ENCODE results near the gene MINDY3. TPM values are rescaled to one million over a fixed set of nuclear protein-coding genes. Genes with fewer than 3 reads are reported as not detected.

The MINDY3 gene
- total RNA-seq, 1 experiment from 2014 or later, result 11.3 TPM

DNA sequence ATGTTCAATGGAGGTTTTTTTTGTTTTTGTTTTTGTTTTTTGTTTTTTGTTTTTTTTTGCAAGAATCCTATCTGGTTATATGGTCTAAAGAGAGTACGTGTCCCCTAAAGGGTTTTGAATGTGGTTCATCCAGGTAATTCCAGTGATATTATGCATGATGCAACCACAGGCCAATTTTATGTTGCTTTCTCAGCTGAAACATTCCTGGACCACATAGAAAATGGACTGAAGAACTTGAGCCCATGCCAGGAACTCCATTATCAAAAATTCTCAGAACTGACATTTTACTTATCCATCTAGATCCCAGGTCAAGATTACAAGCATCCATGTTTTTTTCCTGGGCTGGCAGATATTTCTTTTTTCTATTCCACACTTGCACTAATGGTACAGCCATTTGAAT lies 11.5 kb upstream of the MINDY3 start:
- H3K36me3 Mint-ChIP-seq, result no peaks in the 10 kb centered on the region
- no peak for ATAC-seq
- H3K4me1 Mint-ChIP-seq, result no peaks in the 10 kb centered on the region
- TF ChIP-seq CREM (CRISPR knock-in tag; IDR thresholded peaks at IDR 0.05), result no peak
- TF ChIP-seq FOXJ3 (CRISPR knock-in tag; IDR thresholded peaks at IDR 0.05; ENCODE audit: borderline replicate concordance), result no peak
- TF ChIP-seq, protein P1, sequence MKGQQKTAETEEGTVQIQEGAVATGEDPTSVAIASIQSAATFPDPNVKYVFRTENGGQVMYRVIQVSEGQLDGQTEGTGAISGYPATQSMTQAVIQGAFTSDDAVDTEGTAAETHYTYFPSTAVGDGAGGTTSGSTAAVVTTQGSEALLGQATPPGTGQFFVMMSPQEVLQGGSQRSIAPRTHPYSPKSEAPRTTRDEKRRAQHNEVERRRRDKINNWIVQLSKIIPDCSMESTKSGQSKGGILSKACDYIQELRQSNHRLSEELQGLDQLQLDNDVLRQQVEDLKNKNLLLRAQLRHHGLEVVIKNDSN (CRISPR knock-in tag; IDR thresholded peaks at IDR 0.05), result no peak
- TF ChIP-seq JAZF1 (CRISPR knock-in tag; IDR thresholded peaks at IDR 0.05), result no peak
- TF ChIP-seq, protein P2, sequence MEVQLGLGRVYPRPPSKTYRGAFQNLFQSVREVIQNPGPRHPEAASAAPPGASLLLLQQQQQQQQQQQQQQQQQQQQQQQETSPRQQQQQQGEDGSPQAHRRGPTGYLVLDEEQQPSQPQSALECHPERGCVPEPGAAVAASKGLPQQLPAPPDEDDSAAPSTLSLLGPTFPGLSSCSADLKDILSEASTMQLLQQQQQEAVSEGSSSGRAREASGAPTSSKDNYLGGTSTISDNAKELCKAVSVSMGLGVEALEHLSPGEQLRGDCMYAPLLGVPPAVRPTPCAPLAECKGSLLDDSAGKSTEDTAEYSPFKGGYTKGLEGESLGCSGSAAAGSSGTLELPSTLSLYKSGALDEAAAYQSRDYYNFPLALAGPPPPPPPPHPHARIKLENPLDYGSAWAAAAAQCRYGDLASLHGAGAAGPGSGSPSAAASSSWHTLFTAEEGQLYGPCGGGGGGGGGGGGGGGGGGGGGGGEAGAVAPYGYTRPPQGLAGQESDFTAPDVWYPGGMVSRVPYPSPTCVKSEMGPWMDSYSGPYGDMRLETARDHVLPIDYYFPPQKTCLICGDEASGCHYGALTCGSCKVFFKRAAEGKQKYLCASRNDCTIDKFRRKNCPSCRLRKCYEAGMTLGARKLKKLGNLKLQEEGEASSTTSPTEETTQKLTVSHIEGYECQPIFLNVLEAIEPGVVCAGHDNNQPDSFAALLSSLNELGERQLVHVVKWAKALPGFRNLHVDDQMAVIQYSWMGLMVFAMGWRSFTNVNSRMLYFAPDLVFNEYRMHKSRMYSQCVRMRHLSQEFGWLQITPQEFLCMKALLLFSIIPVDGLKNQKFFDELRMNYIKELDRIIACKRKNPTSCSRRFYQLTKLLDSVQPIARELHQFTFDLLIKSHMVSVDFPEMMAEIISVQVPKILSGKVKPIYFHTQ (CRISPR knock-in tag; IDR thresholded peaks at IDR 0.05), result no peak
- no peak for TF ChIP-seq NFYB (CRISPR knock-in tag; conservative IDR thresholded peaks at IDR 0.05; ENCODE audit: low read depth)
- TF ChIP-seq ZNF138 (CRISPR knock-in tag; conservative IDR thresholded peaks at IDR 0.05), result no peak
- TF ChIP-seq PRRX2 (CRISPR knock-in tag; IDR thresholded peaks at IDR 0.05), result no peak
- TF ChIP-seq IRF2 (CRISPR knock-in tag; IDR thresholded peaks at IDR 0.05; ENCODE audit: borderline replicate concordance, low read depth), result no peak
- TF ChIP-seq EMX1 (CRISPR knock-in tag; IDR thresholded peaks at IDR 0.05), result no peak
- ChIA-PET CTCF (no interaction called here), POLR2A (no interaction called here)
- peaks cover 86% of the 10 kb centered on the region for H3K27me3 Mint-ChIP-seq (ENCODE audit: low read depth)
- no peak for DNase-seq (ENCODE audit: low spot score)
- H3K27ac Mint-ChIP-seq, result no peak overlapping the region
- H3K4me3 Mint-ChIP-seq, result no peak overlapping the region
- H3K9me3 Mint-ChIP-seq, result peaks cover 29% of the 10 kb centered on the region

DNA sequence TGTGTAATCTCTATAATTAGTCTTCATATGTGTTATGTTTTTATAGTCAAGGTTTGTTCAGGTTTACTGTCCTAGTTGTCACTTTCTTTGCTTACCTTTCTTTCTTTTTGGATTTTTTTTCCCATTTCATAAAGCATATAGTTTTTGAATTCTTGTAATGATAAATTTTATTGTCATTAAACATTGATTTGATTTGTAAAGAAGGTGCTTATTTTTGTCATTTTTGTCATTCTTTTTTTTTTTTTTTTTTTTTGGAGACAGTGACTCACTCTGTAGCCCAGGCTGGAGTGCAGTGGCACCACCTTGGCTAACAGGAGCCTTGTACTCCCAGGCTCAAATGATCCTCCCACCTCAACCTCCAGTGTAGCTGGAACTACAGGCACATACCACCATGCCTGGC lies 9.6 kb upstream of the MINDY3 start:
- no peak for ATAC-seq
- H3K27me3 Mint-ChIP-seq (ENCODE audit: low read depth), result peaks cover 88% of the 10 kb centered on the region
- TF ChIP-seq ZNF121 (CRISPR knock-in tag; IDR thresholded peaks at IDR 0.05), result no peak
- TF ChIP-seq, protein P3, sequence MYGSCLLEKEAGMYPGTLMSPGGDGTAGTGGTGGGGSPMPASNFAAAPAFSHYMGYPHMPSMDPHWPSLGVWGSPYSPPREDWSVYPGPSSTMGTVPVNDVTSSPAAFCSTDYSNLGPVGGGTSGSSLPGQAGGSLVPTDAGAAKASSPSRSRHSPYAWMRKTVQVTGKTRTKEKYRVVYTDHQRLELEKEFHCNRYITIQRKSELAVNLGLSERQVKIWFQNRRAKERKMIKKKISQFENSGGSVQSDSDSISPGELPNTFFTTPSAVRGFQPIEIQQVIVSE (CRISPR knock-in tag; IDR thresholded peaks at IDR 0.05; ENCODE audit: borderline replicate concordance), result no peak
- TF ChIP-seq MYBL2 (CRISPR knock-in tag; IDR thresholded peaks at IDR 0.05), result no peak
- no peak for TF ChIP-seq ZBTB21 (CRISPR knock-in tag; IDR thresholded peaks at IDR 0.05; ENCODE audit: borderline replicate concordance)
- TF ChIP-seq EMX1 (CRISPR knock-in tag; IDR thresholded peaks at IDR 0.05), result no peak
- no peak for TF ChIP-seq HMGA2 (CRISPR knock-in tag; IDR thresholded peaks at IDR 0.05)
- TF ChIP-seq, protein P4, sequence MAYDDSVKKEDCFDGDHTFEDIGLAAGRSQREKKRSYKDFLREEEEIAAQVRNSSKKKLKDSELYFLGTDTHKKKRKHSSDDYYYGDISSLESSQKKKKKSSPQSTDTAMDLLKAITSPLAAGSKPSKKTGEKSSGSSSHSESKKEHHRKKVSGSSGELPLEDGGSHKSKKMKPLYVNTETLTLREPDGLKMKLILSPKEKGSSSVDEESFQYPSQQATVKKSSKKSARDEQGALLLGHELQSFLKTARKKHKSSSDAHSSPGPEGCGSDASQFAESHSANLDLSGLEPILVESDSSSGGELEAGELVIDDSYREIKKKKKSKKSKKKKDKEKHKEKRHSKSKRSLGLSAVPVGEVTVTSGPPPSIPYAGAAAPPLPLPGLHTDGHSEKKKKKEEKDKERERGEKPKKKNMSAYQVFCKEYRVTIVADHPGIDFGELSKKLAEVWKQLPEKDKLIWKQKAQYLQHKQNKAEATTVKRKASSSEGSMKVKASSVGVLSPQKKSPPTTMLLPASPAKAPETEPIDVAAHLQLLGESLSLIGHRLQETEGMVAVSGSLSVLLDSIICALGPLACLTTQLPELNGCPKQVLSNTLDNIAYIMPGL (CRISPR knock-in tag; IDR thresholded peaks at IDR 0.05), result no peak
- no peak for TF ChIP-seq ZNF396 (CRISPR knock-in tag; IDR thresholded peaks at IDR 0.05; ENCODE audit: borderline replicate concordance)
- TF ChIP-seq NFATC4 (CRISPR knock-in tag; IDR thresholded peaks at IDR 0.05), result no peak
- no peaks in the 10 kb centered on the region for H3K36me3 Mint-ChIP-seq
- no peaks in the 10 kb centered on the region for H3K4me1 Mint-ChIP-seq
- CTCF ChIA-PET, result no interaction called here
- no peak overlapping the region for H3K27ac Mint-ChIP-seq
- no peak for DNase-seq (ENCODE audit: low spot score)
- H3K9me3 Mint-ChIP-seq, result peaks cover 23% of the 10 kb centered on the region
- H3K4me3 Mint-ChIP-seq, result no peak overlapping the region
- POLR2A ChIA-PET, result no interaction called here

DNA sequence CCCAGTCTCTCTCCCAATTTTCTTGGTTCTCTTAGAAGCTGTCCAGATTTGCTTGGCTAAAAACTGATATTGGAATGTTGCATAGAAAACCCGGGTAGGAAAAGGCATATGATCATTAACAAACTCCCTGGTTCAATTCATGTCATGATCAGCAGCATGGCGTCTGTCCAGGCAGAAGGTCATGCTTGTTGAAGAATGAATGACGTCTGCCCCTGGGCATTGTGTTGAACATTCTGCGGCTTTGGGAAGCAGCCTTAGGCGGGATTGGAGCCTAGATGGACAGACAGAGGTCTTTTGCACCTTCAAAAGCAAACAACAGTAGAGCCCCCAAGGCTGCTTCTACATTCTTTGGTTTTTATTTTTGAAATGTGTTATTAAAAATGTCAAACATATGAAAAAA lies 7.7 kb upstream of the MINDY3 start:
- Mint-ChIP-seq H3K27ac (no peak overlapping the region), H3K9me3 (peaks cover 10% of the 10 kb centered on the region), H3K4me3 (no peak overlapping the region), H3K27me3 (ENCODE audit: low read depth) (peaks cover 88% of the 10 kb centered on the region), H3K4me1 (no peaks in the 10 kb centered on the region), H3K36me3 (no peaks in the 10 kb centered on the region)
- CTCF ChIA-PET, result no interaction called here
- no peak for ATAC-seq
- POLR2A ChIA-PET, result no interaction called here
- TF ChIP-seq JAZF1 (CRISPR knock-in tag; IDR thresholded peaks at IDR 0.05), result no peak
- TF ChIP-seq IRF2 (CRISPR knock-in tag; IDR thresholded peaks at IDR 0.05; ENCODE audit: borderline replicate concordance, low read depth), result no peak
- no peak for TF ChIP-seq TP53 (CRISPR knock-in tag; IDR thresholded peaks at IDR 0.05)
- no peak for TF ChIP-seq SMAD4 (CRISPR knock-in tag; IDR thresholded peaks at IDR 0.05)
- TF ChIP-seq ZNF138 (CRISPR knock-in tag; conservative IDR thresholded peaks at IDR 0.05), result no peak
- TF ChIP-seq, protein P5, sequence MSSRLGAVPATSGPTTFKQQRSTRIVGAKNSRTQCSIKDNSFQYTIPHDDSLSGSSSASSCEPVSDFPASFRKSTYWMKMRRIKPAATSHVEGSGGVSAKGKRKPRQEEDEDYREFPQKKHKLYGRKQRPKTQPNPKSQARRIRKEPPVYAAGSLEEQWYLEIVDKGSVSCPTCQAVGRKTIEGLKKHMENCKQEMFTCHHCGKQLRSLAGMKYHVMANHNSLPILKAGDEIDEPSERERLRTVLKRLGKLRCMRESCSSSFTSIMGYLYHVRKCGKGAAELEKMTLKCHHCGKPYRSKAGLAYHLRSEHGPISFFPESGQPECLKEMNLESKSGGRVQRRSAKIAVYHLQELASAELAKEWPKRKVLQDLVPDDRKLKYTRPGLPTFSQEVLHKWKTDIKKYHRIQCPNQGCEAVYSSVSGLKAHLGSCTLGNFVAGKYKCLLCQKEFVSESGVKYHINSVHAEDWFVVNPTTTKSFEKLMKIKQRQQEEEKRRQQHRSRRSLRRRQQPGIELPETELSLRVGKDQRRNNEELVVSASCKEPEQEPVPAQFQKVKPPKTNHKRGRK (CRISPR knock-in tag; IDR thresholded peaks at IDR 0.05; ENCODE audit: borderline replicate concordance), result no peak
- TF ChIP-seq MYBL2 (CRISPR knock-in tag; IDR thresholded peaks at IDR 0.05), result no peak
- no peak for DNase-seq (ENCODE audit: low spot score)

Data from WTC11 (cell line).